HG03565 (cell line): ENCODE measurements around the gene RHBDD1.

Experiments used
- ATAC-seq: cut with Tn5 transposase; IDR thresholded peaks from one replicate; pipeline ENCODE4 v1.9.1; 2021; ENCODE audit warnings: mild to moderate bottlenecking, moderate library complexity; ENCODE audit not compliant: unreplicated experiment

Gene RHBDD1

GRCh38 chr2:226977775-226978190, 141.9 kb downstream of the RHBDD1 start:
- ATAC-seq = peak; percentile 38

- no peak for ATAC-seq
These were observed 142.4 kb downstream of the RHBDD1 start for GRCh38 chr2:226978300-226978699.

- no peak for ATAC-seq
These were observed 143.2 kb downstream of the RHBDD1 start for GRCh38 chr2:226979004-226979403.

GRCh38 chr2:226981791-226982326, 146.0 kb downstream of the RHBDD1 start:
- no peak for ATAC-seq

GRCh38 chr2:226983895-226984749, 148.3 kb downstream of the RHBDD1 start:
- ATAC-seq = peak; percentile 6

- ATAC-seq = peak; percentile 98
These were observed 149.1 kb downstream of the RHBDD1 start for GRCh38 chr2:226984750-226985582.

GRCh38 chr2:226985583-226985946, 149.7 kb downstream of the RHBDD1 start:
- ATAC-seq = no peak

- ATAC-seq = no peak
These were observed 155.8 kb downstream of the RHBDD1 start for GRCh38 chr2:226991663-226992062.

GRCh38 chr2:226993171-226993570, 157.3 kb downstream of the RHBDD1 start:
- no peak for ATAC-seq

GRCh38 chr2:226994775-226995174, 158.9 kb downstream of the RHBDD1 start:
- no peak for ATAC-seq

- peak; percentile 56 for ATAC-seq
These were observed 159.8 kb downstream of the RHBDD1 start for GRCh38 chr2:226995625-226996041.

GRCh38 chr2:226999661-227000060, 163.8 kb downstream of the RHBDD1 start:
- ATAC-seq = no peak

GRCh38 chr2:227000123-227000522, 164.3 kb downstream of the RHBDD1 start:
- ATAC-seq = no peak

- no peak for ATAC-seq
These were observed 168.6 kb downstream of the RHBDD1 start for GRCh38 chr2:227004482-227004881.

- no peak for ATAC-seq
These were observed 170.5 kb downstream of the RHBDD1 start for GRCh38 chr2:227006189-227006897.

GRCh38 chr2:227007148-227007547, 171.3 kb downstream of the RHBDD1 start:
- ATAC-seq = no peak

GRCh38 chr2:227007940-227008339, 172.1 kb downstream of the RHBDD1 start:
- no peak for ATAC-seq

- no peak for ATAC-seq
These were observed 174.6 kb downstream of the RHBDD1 start for GRCh38 chr2:227010433-227010832.

GRCh38 chr2:227013330-227013729, 177.5 kb downstream of the RHBDD1 start:
- ATAC-seq = no peak

- ATAC-seq = no peak
These were observed 178.0 kb downstream of the RHBDD1 start for GRCh38 chr2:227013881-227014280.

- ATAC-seq = no peak
These were observed 181.0 kb downstream of the RHBDD1 start for GRCh38 chr2:227016894-227017293.
